Fibroblast of skin of abdomen (primary cell): Measurements from ENCODE around the gene KCNJ6.
"Not testable (repeated sequence)": the region's sequence is repeated elsewhere in the genome, so short reads cannot be mapped to it uniquely, and the experiment has no call there.

Experiments
- DNase-seq: peaks from one replicate; pipeline ENCODE4 v3.0.0-alpha.2; 2013

The KCNJ6 gene

DNA sequence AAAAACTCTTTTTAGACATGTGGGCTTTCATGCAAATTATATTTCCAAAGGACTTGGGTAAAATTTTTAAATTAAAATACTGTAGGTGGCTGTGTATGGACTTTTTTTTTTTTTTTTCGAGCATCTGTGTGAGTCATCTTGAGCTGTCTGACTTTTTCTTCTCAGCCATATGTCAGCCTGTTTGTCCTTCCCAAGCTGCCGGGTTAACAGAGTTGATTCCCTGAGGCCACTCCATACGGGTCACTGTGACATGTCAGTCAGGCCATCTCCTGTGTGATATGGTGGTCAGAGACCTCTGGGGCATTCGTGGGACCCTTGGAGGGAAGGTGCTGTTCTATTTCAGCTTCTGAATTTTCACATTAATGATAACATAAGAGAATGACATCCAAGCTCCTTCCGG, 148.3 kb downstream of the KCNJ6 start:
- DNase-seq, result peak; percentile 40

DNA sequence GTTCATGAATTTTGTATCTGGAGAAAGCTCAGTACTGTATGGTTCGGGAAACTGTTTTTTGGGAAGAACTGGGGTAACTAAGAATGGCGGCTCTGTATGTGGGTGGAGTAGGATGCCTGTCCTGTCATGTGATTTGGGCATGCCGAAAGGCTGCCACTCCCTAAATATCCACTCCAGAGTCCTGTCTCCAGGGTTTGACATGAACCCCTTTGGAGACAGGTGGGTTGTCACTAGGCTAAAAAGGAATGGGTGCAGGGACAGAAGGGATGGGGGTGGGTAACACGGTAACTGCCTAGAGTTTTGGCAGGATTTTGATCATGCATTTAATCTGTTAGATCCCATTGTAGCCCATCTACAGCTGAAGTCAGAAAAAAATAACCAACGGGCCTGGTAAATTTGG, 150.1 kb downstream of the KCNJ6 start:
- no peak for DNase-seq

DNA sequence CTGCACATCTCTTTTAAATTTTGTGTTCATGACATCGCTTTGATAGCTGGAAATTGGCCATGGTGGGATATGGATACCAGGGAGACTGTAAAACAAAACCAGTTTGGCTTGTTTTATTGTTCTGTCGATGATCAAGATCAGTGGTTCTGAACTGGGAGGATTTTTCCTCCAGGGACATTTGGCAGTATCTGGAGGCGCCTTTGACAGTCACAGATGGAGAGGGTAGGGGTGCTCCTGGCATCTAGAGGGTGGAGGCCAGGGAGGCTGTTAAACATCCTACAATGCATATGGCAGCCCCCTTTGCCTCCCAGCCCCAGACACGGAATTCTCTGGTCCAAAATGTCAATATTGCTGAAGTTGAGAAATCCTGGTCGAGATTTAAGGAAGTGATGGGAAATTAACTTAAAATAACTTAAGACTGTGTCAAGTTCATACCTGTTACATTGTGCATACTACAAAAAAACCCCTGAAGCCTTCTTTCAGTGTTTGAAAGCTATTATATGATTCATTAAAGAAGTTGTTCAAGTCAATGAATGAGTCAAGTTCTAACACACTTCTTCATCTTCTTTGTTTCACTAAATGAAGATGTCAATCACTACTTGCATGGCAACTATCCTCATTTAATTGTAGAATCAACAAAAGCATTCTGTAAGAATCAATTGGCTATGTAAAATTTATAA, 150.9 kb downstream of the KCNJ6 start:
- no peak for DNase-seq

DNA sequence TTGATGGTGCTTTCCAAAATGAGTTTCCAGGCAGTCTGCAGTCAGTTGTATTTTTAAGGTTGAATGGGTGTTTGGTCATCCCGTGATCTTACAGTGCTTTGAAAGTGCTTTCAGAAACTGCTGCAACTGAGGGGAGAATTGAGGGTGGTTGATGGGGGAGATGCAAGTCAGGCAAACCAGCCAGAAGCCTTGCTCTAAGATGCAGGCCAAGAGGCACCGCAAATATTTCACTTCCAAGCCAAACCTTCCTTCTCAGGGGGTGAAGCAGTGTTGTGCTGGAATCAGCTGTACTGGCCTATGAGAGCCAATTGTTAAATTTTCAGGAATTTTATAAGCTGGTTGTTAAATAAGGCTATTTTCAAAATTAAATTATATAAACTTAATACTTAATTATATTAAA, 151.6 kb downstream of the KCNJ6 start:
- peak; percentile 35 for DNase-seq

DNA sequence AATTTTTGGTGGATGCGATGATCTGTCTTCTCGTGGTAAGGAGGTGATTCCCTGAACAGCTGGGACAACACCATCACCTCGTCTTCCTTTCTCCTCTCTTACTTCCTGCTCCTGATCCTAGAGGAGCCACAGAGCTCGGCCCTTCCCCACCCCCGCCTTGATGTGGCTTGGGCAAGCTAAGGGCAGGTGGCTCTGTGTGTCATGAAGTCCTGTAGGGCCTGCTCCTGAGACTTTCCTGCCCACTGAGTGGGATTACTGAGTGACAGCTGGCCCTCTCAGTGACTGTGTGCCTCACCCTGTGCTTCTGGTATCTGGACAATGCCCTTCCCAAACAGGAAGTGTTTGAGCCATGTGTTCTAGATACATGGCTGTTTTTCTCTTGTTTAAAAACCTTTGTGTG, 153.0 kb downstream of the KCNJ6 start:
- no peak for DNase-seq

DNA sequence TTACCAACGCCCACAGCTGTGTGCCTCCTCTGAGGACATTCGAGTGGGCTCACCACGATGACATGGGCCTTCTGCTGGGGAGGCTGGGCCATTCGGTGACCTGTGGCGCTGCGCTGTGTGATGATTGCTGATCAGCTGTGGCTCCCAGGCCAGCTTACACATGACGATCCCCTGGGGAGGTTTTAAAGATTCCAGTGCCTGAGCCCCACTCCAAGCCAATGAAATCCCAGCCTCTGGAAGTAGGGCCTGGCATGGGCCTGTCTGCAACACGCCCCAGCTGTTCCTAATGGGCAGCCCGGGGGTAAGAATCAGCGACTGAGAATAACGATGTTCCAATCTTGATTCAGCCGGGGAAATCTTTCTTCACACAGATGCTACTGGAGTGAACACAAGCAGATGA, 153.7 kb downstream of the KCNJ6 start:
- no peak for DNase-seq

DNA sequence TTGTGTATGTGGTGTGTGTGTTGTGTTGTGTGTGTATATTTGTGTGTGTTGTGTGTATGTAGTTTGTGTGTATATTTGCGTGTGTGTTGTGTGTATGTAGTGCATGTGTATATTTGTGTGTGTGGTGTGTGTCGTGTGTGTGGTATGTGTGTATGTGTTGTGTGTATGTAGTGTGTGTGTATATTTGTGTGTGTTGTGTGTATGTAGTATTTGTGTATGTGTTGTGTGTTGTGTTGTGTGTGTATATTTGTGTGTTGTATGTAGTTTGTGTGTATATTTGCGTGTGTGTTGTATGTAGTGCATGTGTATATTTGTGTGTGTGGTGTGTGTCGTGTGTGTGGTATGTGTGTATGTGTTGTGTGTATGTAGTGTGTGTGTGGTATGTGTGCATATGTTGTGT, 154.9 kb downstream of the KCNJ6 start:
- not testable (repeated sequence) for DNase-seq

DNA sequence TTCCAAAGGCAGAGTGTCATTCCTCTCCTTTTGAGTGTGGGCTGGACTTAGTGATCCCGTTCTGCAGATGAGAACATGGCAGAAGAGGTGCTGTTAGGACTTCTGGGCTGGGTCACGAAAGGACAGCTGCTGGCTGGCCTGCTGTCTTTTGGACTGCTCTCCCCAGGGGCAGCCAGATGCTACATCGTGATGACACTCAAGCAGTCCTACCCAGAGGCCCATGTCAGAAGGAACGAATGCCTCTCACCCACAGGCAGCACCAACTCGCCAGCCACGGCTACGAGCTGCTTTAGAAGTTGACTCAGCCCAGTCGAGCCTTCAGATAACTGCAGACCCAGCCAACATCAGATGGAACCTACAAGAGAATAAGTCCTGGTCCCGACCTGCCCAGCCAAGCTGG, 156.5 kb downstream of the KCNJ6 start:
- DNase-seq, result no peak

DNA sequence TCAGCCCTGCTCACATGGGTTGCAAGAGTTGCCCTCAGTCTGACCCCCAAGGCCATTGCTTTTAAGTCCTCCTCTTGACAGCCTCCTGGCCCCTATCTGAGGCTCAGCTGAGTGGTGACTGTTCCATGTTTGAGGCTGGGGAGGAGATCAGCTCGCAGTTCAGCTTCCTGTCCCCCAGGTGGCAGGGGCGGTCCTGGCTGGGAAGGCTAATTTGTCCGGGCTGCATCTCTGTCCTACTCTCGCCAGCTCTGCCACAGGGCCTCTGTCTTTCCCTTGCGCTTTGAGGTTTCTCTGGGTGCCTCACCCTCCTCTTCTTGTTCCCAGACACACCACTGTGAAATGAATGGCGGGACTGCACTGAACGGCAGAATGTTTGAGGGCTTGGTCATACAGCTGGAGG, 157.3 kb downstream of the KCNJ6 start:
- DNase-seq, result peak; percentile 61

DNA sequence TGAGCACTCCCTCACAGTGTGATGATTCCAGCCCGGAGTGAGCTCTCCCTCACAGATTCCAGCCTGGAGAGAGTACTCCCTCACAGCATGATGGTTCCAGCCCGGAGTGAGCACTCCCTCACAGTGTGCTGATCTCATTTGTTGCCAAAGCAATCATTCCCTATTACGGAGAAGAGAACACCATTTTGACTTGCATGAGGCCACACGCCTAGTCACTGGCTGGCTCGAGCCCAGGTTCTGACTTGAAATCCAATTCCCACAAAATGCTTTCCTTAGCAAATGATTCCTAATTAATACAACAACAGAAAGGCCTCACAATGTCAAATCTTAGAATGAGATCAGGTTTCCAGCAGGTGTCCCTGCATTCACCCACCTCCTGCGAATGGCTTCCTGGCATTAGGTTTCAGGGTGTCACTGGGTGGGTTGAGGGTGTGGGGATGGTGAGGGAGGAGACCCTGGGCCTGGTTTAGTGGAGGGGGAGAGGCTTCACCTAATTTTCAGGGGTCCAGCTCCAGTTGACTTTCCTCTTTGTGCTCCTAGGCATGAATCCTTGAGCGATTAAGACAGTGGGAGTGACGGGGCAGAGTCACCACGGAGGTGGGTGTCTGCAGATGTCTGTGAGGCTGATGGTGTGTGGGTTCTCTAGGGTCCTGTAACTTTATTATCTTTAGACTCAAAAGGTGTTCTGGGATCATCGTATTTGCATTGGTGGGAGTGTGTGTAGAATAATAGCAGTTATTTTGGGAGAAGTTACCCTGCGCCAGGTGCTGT, 158.5 kb downstream of the KCNJ6 start:
- DNase-seq, result no peak

DNA sequence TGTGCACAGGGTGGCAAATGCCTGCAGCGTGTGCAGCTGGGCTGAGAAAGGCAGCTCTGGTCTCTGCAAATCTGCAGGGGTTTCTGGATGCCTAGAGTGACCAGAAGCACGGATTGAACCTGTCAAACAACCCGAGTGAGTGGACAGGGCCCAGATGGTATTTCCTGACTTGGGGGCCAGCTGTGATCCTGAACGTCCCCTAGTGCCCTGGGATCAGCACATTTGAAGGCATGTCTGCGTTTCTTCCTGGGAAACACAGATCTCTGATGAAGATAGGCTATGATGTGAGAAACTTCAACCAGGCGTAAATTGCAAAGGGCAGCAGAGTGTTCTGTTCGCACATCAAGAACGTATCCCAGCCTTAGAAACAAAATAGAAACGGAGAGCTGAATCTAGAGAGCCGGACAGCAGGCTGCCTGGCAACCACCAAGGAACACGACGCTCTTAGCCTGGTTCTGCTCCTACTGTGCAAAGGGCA, 163.1 kb downstream of the KCNJ6 start:
- DNase-seq, result no peak

DNA sequence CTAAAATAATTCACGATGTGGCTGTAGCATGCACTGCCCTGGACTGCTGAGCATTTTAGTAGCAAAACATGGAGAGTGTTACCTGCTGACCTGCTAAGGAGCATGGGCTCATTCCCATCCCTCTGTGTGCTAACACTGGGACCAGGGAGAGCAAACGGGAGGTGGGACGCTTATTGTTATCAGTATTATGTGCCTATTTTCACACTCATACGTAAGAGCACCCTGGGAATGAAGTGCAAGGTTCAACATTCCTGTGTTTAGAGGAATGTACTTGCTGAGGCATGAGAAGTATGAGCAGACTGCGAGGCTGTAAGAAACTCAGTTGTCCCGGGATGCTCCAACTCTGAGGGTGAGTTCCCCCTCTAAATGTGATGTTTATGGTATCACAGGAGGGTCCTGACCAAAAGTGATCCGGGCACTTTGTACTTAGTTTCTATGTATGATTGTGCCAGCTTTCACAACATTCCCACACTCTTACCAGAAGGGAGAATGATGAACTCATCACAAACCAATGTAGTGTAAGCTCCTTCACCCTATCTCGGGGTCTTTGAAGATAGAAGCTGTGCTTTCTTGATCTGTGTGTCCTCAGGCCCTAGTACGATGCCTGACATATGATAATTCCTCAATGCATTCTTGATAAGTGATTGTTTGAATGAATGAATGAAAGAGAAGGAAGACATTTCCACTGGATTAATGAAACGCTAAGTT, 164.8 kb downstream of the KCNJ6 start:
- no peak for DNase-seq

DNA sequence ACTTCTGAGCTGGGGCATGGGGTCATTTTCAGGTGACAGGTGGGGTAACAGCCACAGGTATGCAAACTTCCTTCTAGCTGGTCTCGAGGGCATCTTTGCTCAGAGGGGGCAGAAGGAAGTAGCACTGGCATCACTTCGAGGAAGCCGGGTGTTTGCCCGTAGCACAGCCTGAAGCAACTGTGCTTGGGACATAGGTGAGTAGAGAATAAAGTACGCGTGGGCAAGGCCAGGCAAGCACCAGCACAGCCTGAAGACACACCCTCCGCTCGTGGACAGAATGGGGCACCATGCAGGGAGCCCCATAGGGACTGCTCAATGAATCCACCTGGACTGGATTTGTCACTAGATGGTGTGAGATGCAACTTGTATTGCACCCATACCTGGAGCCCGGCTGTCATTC, 167.1 kb downstream of the KCNJ6 start:
- DNase-seq, result no peak

DNA sequence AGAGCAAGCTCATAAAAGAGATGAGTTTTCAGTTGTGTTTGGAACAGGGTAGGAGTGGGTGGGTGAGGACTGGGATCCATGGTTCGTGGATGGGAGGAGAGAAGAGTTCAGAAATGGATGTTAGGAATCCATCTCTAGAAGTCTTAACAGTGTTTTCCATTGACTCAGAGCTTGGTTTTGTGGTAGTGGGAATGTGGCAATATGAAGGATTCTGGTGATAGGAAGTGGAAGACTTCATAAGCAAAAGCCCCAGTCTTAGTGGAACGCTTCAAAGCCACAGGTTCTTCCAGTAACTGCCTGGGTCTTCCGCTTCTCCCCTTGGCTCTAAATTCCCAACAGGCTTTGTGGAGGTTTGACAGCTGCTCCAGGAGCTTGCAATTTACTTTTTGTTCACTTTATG, 167.9 kb downstream of the KCNJ6 start:
- no peak for DNase-seq

DNA sequence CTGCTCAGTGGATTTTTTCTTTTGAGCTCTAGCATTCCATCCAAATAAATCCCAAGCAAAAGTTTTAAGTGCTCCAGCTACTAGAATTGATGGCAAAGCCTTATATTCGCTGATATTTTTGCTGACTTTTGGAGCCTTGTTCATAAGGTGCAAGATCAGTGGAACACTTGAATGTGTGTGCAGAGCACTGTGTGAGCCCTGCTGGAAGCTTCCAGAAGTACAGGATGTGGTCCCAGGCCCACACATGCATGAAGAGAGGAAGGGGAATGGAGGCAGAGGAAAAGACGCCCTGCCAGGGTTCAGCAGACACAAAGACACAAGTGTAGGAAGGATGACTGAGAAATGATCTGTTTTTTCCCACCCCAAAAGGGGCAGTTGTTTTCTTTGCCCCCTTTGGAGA, 169.4 kb downstream of the KCNJ6 start:
- DNase-seq, result no peak

DNA sequence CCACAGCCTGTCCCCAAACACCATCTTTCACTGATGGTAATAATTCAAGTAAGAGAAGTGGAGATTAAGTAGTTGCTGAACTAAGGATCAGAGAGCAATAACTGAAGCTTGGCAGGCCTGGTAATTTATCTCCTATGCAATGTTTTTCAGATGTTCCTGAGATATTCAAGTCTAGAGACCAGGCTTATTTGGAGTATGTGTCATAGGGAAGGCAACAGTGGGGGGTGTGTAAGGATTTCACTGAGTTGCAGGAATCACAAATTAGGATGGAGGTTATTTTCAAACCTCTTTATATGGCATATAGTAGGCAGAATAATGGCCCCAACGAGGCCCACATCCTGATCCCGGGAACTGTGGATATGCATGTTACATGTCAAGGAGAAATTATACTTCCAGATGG, 171.7 kb downstream of the KCNJ6 start:
- peak; percentile 23 for DNase-seq

DNA sequence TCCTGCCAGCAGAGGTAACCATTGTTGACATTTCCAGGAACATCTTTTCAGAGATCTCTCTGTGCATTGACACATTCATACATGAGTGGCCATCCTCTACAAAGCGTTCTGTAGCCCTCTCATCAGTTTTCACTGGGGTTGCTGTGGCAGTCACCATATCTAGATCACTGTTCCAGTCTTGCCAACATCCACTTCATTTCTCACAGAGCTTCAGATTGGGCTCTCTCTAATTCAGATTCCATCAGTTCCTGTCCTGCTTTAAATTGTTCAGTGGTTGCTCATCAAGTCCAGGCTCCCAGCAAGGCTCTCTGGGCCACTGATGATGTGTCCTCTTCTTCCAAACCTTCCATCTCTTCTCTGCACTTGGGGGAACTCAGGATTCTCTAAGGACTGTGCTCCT, 173.7 kb downstream of the KCNJ6 start:
- DNase-seq, result peak; percentile 44

DNA sequence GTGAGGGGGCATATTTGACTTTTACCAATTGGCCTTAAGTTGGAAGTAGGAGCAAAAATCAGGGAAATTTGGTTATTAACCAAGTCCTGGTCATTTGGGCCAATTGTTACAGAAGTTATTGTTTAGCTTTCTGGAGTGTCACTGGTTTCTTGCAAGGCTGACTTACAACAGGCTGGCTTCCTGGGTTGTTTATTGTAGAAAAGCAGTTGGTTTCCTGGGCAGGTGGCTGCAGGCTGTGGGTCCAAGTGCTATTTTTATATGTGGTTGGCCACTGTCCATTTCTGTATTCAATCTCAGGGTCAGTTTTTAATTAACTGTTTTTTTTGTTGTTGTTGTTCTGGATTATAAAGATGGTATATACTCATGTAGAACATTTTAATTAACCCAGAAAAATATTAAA, 174.1 kb downstream of the KCNJ6 start:
- DNase-seq, result no peak

DNA sequence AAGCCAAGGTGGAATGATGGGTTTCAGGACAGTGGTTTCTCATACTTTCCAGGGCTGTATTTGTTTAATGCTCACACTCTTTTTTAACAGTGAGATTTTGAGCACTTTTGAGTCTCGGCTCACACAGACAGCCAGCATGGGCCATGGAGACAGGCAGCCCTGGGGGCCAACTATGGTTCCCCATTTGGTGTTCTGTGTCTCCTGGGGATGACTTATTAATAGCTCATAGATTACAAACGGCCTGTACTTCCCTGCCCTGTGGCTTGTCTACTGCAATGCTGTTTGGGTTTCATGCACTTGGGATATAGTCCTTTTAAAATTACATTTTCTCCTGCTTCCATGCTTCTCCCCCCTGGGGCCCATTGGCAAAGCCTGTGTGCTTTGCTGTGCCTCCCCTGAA, 178.3 kb downstream of the KCNJ6 start:
- DNase-seq, result no peak

DNA sequence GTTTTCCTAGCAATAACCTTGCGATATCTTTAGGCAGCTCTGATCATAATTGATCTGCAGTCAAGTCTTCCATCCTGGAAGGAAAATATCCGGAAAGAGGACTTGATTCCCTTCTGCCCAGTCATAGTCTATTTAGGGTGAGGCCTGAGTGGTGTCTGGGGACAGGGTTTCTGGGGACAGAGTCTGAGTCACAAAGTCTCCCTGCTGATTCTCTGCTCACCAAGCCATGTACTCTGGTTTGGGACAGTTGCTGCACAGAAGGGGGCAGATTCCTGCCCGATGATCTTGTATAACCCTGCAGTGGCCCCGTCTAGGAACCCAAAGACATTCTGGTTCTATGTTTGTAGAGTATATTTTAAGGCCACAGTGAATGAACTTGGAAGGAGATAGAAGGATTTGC, 178.8 kb downstream of the KCNJ6 start:
- DNase-seq, result no peak

DNA sequence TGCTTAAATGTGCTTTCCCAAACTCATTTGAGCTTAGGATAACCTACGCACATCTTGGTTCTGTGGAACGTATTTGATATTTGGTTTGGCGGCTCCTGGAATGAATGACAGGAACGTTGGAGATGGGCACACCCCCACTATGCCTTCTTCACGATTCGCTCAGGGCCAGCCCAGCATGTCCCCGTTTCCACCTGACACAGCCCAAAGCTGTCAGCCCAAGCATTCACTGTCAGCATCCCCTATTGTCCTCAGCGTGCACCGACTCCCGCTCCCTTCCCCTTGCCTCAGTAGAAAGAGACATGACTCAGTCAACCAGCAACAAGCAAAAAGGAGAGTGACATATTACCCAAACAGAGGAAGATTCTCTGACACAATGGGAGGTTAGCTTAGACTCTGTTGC, 181.4 kb downstream of the KCNJ6 start:
- no peak for DNase-seq

DNA sequence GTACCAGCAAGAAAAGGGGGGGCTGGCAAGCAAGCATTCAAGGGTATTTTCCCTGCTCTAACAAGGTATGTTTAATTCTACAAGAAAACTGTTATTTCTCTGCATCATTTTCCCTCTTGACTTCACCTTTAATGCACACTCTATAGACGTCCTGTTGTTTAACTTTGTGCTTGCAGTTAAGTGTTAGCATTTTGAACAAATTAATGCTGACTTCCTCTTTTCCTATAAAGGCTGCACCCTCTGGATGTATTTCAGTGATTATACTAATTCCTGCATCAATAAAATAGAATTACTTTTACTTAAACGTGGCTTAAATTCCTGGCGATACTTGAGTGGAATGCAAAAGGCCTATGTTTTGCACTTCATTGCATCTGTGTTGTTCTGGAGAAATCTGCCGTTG, 183.3 kb downstream of the KCNJ6 start:
- no peak for DNase-seq

DNA sequence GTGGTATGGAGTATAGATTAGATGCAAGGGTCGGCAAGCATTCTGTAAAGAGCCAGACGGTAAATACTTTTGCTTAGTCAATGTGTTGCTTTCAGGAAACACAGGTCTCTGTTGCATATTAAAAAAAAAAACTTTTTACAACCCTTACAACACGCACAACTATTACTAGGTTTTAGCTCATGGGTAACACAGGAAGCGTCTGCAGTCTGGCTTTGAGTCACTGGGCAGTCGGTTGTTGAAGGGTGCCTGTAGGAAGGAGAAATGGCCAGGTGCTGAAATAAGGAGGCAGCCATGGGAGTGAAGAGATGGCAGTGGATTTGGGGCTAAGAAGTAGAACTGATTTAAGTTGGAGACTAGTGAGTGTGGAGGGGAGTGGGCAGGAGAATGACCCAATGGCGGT, 192.1 kb downstream of the KCNJ6 start:
- DNase-seq, result no peak

DNA sequence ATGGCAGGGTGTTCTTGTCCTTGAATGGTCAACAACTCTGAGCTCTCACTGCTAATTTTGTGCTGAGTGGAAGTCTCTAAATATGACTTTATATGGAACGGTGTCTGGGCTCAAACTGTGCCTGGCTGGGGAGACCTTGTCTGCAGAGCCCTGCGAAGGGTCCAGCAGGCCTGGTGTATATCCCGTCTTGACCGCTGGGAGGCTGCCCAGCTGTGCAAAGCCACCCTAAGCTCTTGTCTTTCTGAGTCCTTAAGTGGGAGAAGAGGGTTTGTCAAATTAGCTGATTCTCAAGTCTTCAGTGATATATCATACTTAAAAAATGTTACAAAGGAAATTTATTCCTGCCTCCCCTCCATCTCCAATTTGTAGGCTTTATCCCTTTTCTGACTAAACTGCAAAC, 198.7 kb downstream of the KCNJ6 start:
- DNase-seq, result no peak
